GM12891 (cell line): ENCODE data around the gene PAFAH2. TPM values are rescaled to one million over a fixed set of nuclear protein-coding genes. Genes with fewer than 3 reads are reported as not detected.

ENCODE experiments used
- DNase-seq: peaks from one replicate; pipeline ENCODE4 v3.0.0; 2011; ENCODE audit warnings: low spot score; ENCODE audit not compliant: insufficient read length
- FAIRE-seq: peaks from 2 replicates; lab custom pipeline; 2011; peaks lifted over from hg19 to GRCh38; lab: Jason Lieb, UNC
- PAX5 ChIP-seq: IDR thresholded peaks from 2 replicates; pipeline ENCODE4 v1.6.1; 2011; ENCODE audit warnings: low read length, moderate library complexity, mild to moderate bottlenecking; ENCODE audit not compliant: insufficient read depth, severe bottlenecking
- POLR2A ChIP-seq: IDR thresholded peaks from 2 replicates; pipeline ENCODE4 v1.6.1; 2011; ENCODE audit warnings: low read depth, low read length, control low read depth
- POLR2AphosphoS5 ChIP-seq: IDR thresholded peaks from 2 replicates; pipeline ENCODE4 v1.6.1; 2011; ENCODE audit warnings: low read depth, low read length, control low read depth
- POU2F2 ChIP-seq: IDR thresholded peaks from 2 replicates; pipeline ENCODE4 v1.6.1; 2011; ENCODE audit warnings: low read depth, mild to moderate bottlenecking, control low read depth, low read length, moderate library complexity
- SPI1 ChIP-seq: IDR thresholded peaks from 2 replicates; pipeline ENCODE4 v1.6.1; 2011; ENCODE audit warnings: low read depth, low read length, control low read depth
- TAF1 ChIP-seq: IDR thresholded peaks from 2 replicates; pipeline ENCODE4 v1.6.1; 2011; ENCODE audit warnings: low read depth, low read length, control low read depth
- polyA plus RNA-seq: library from polyadenylated mRNA; unstranded; fragments of >200 nt; gene quantifications from one replicate; pipeline ENCODE4 v1.2.1, GENCODE V29; 2012; ENCODE audit warnings: low read depth, missing spikeins, inconsistent platforms; ENCODE audit not compliant: missing spikeins

PAFAH2 gene
- 3.2 TPM for polyA plus RNA-seq

DNA sequence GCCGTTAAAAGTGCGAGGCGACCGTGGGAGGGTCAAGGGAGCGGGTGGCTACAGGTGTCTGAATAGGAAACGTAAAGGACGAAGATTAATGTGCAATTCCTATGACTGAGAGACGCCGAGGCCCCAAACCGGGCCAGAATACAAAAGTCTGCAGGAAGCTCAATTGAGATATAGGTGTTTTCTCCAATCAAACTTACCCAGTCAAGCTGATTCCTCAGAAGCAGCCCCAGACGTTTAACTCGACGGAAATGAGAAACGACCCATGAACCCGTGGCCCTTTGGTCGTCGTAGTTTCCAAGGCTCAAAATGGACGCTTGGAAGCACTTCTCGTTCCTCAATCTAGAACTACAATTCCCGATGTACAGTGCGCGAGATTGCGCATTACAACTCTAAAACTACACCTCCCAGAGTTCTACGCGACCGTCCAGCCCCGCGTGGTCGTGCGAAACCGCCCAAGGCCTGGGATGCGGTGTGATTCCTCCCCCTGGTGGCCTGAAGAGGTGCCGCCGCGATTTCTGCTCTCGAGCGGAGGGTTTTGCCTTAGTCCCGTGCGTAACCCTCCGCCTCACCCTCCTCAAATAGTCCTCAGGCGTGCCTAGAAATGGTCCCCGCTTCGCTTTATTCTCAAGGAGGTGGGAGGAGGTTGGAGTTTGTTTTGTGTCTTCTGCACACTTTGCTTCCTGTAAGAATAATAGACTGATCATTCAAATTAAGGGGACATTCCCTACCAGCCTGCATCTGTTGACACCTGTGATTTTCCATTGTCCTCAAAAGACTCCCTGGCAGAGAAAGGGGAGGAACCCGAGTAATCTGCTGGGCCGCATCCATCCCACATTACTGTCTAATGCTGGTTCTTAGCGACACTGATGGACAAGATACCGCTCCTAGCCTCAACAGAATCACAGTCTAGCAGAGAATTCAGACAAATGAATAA lies at the start of gene PAFAH2:
Gene PAFAH2 (minus strand): TSS at position 236 of the 934 bp plus-strand sequence. CDS start 7,247 bp downstream, outside the sequence.
- TF ChIP-seq PAX5 (peak; percentile 60), POLR2AphosphoS5 (peak; percentile 50; the same call in 1 of the 2 replicates), POLR2A (peak; percentile 55; the same call in 1 of the 2 replicates), SPI1 (peak; percentile 56), TAF1 (peak; percentile 78), POU2F2 (peak; percentile 92)
- FAIRE-seq = peak; percentile 99
- DNase-seq = peak; percentile 84

DNA sequence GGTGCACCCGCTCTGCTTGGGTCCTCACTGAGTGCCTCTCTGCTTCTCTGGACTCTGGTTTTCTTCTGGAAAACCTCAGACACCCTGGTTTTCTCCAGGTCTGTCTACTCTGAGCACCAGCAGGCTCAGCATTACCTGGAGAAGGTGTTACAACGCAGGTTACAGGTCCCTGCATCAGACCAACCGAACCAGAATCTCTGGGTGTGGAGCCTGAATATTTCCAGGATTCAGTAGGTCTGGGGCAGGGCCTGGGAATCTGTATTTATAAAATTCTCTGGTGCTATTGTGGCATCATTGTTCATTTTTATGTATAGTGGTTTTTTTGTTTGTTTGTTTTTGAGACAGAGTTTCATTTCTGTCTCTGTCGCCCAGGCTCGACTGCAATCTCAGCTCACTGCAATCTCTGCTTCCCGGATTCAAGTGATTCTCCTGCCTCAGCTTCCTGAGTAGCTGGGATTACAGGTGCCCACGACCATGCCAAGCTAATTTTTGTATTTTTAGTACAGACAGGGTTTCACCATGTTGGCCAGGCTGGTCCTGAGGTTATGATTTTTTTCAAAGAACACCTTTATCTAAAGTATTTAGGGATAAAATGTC lies 49.5 kb upstream of the PAFAH2 start:
- TF ChIP-seq POLR2AphosphoS5 (no peak), TAF1 (no peak), POLR2A (no peak), POU2F2 (no peak), PAX5 (no peak), SPI1 (no peak)
- DNase-seq = no peak
- FAIRE-seq = no peak

DNA sequence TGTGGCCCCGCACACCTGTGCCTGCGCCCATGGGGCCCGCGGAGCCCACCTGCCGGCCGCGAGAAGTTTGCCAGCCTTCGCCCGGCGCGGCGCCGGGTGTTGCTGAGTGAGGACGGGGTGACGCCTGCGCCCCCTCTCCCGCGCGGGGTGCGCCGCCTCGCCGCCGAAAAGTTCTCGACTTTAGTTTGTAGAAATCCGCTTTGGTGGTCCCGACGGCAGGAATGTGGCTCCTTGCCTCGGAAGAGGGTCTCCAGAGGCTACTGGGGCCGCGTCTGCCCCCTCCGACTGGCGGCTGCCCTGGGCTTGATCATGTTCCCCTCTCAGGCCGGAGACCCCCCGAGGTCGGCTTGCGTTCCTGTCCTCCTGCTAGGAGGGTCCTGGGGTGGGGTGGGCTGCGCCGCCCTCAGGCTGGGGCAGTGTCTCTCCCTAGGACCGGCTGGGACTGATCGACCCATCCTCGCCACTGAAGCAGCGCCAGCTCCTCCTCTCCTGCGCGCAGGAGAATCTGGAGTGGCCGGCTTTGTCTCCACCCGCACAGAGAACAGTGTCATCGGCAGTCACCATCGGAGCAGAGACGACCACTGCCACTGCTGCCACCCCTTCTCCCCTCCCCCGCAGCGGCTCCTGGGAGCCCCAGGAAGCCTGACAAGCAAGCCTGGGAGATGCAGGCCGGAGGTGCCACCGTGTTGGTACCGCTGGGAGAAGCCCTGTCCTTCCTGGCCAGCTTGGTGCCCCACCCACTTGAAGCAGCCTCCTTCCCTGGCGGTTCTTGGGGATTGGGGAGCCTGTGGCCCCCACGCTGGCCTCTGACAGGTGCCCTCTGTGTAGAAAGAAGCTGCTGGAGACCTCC lies 48.6 kb upstream of the PAFAH2 start:
- FAIRE-seq = no peak
- DNase-seq = no peak
- no peak for TF ChIP-seq PAX5
- TF ChIP-seq POU2F2 = no peak
- no peak for TF ChIP-seq POLR2A
- no peak for TF ChIP-seq POLR2AphosphoS5
- no peak for TF ChIP-seq SPI1
- no peak for TF ChIP-seq TAF1

DNA sequence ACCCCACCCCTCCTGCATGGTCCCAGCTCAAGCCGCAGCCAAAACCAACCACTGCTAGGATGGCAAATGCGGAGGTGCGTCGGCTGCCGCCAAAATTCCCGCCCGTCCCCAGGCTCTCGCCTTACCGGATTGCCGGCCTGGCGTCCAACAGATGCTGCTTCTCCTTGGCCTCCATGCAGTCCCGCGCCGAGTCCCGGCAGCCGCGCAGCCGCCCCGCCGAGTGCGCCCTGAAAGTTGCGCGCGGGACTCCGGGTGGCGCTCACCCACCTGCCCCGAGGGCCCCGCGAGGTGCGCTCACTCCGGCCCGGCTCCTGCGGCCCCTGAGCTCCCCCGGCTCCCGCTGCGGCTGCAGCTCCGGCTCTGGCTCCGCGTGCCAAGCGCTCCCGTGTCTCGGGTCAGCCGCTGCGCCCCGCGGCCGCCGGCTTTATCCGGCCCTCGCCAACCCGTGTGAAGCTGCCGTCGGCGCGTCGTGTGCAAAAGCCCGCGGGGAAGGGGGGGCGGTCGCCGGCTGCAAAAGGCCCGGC lies 47.9 kb upstream of the PAFAH2 start, which contains the start of gene SLC30A2:
Gene SLC30A2 (minus strand): TSS at position 397 of the 524 bp plus-strand sequence. CDS start 222 bp downstream, at position 175.
- DNase-seq = no peak
- FAIRE-seq = no peak
- TF ChIP-seq POLR2A (no peak), POU2F2 (no peak), POLR2AphosphoS5 (no peak), SPI1 (no peak), PAX5 (no peak), TAF1 (no peak)

DNA sequence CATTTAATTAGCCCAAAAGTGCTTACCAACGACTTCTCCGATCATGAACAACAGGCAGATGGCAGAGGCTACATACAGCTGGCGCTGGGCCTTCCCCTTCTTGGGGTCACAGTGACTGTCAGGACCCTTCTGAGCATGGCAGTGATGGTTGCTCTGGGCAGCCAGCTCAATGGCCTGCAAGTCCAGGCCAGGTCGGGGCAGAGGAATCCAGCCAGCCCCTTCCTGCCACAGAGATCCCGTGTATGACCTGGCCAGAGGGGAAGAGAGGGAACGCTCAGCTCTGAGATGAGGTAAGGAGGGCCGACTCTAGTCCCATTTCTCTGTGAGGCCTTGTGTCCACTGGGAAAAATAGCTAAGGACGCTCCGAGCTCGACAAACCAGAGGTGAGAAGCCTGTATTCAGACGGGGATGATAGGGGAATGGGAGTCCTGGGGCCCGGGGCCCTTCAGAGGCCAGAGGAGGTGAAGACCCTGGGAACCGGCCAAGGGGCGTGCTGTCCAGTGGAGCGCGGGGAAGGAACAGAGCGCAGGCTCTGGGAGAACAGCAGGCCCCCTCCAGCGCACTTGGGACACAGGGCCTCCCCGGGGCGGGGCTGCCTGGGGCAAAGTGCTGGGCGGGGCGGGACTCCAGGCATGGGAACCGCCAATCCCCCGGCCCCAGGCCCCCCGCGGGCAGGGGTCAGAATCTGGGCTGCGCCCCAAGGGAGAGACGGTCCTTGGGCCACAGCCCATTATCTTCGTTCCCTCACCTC lies 47.3 kb upstream of the PAFAH2 start:
- DNase-seq (no peak), FAIRE-seq (no peak)
- TF ChIP-seq PAX5 (no peak), POU2F2 (no peak), SPI1 (no peak), POLR2A (no peak), TAF1 (no peak), POLR2AphosphoS5 (no peak)

DNA sequence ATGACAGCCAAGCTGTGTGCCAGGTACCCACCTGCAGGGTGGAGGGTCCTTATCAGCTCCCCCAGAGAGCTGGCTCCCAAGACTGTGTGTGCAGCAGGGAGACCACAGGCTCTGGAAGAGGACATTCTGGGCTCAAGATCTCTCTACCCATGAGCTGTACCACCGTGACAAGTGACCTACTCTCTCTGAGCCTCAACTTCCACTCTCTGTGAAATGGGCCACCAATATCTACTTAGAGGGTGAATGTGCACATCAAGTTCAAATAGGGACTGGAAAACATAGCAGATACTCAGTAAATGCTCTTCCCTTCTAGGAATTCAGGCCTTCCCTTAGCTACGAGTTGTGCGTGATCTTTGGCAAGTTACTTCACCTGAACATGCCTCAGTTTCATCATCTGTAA lies 46.6 kb upstream of the PAFAH2 start:
- TF ChIP-seq TAF1 (no peak), SPI1 (no peak), POLR2A (no peak), POLR2AphosphoS5 (no peak), PAX5 (no peak), POU2F2 (no peak)
- no peak for FAIRE-seq
- DNase-seq = no peak

DNA sequence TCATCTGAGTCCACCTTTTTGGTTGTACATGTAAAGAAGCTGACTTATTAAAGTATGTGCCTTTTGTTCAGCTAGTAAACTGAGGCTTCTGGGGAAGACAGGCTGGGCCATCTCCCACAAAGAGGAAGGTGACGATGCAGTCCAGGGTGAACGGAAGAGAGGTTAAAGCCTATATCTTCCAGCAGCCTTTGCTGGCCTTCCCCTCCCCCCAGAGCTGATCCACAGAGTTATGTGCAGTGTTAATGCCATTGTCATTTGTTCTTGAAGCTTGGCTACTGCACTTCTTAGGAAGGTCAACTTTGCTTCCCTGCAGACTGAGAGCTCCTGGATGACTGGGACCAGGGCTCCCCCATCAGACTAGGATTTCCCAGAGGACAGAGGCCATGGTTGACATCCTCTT lies 45.9 kb upstream of the PAFAH2 start:
- DNase-seq (no peak), FAIRE-seq (no peak)
- TF ChIP-seq POLR2AphosphoS5 (no peak), PAX5 (no peak), POU2F2 (no peak)

DNA sequence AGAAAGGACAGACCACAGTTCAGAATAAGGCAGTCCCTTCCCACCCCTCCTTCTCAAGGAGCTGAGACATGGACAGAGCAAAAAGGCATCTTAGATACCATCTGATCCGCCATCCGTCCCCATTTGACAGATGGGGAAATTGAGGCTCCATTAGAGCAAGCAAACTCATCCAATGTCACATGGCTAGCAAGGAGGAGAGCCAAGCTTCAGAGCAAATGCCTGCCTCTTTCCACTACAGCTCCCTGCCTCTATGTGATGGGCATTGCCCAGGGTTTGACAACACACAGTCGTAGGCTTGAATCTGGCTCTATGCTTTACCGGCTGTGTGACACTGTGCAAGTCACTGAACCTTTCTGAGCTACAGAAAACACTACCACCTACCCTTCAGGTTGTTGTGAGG lies 44.1 kb upstream of the PAFAH2 start:
- no peak for FAIRE-seq
- DNase-seq = no peak
- TF ChIP-seq PAX5 (no peak), POLR2AphosphoS5 (no peak), TAF1 (no peak), POU2F2 (no peak), SPI1 (no peak), POLR2A (no peak)
